Hepatocyte (in vitro differentiated cells): ENCODE results near the gene SMIM22. TPM values are rescaled to one million over a fixed set of nuclear protein-coding genes. Genes with fewer than 3 reads are reported as not detected.

Source experiments
- DNase-seq: peaks from one replicate; pipeline ENCODE4 v3.0.0-alpha.2; 2016; ENCODE audit warnings: low spot score
- H2AFZ ChIP-seq: fragments of 200-600 bp; sonication (generic); 2 replicates; pipeline ENCODE4 v1.6.0; 2016; ENCODE audit warnings: antibody characterized with exemption, mild to moderate bottlenecking
- H3K27ac ChIP-seq: fragments of 200-600 bp; sonication (generic); 2 replicates; pipeline ENCODE4 v1.5.1; 2016; ENCODE audit warnings: mild to moderate bottlenecking
- H3K27me3 ChIP-seq: fragments of 200-600 bp; sonication (generic); 2 replicates; pipeline ENCODE4 v1.6.1; 2016
- H3K36me3 ChIP-seq: fragments of 200-600 bp; sonication (generic); replicated peaks from 2 replicates; pipeline ENCODE4 v1.5.1; 2016; ENCODE audit warnings: low read depth; ENCODE audit not compliant: insufficient read depth
- H3K4me1 ChIP-seq: fragments of 200-600 bp; sonication (generic); 2 replicates; pipeline ENCODE4 v1.5.1; 2016; ENCODE audit warnings: mild to moderate bottlenecking, moderate library complexity; ENCODE audit not compliant: insufficient read depth
- H3K4me2 ChIP-seq: fragments of 200-600 bp; sonication (generic); 2 replicates; pipeline ENCODE4 v1.6.0; 2016
- H3K4me3 ChIP-seq: fragments of 200-600 bp; sonication (generic); 2 replicates; pipeline ENCODE4 v1.5.1; 2016; ENCODE audit warnings: mild to moderate bottlenecking
- H3K79me2 ChIP-seq: fragments of 200-600 bp; sonication (generic); 2 replicates; pipeline ENCODE4 v1.6.0; 2017; ENCODE audit warnings: mild to moderate bottlenecking
- H3K9me2 ChIP-seq: fragments of 200-600 bp; sonication (generic); replicated peaks from 2 replicates; pipeline ENCODE4 v1.6.0; 2017; ENCODE audit warnings: mild to moderate bottlenecking; ENCODE audit not compliant: insufficient read depth
- H3K9me3 ChIP-seq: fragments of 200-600 bp; sonication (generic); 2 replicates; pipeline ENCODE4 v1.5.1; 2016; ENCODE audit warnings: low read depth, mild to moderate bottlenecking
- H4K20me1 ChIP-seq: fragments of 200-600 bp; sonication (generic); 2 replicates; pipeline ENCODE4 v1.6.0; 2016; ENCODE audit warnings: mild to moderate bottlenecking; ENCODE audit not compliant: insufficient read depth, poor library complexity, severe bottlenecking
- EZH2 ChIP-seq: fragments of 200-600 bp; sonication (generic); IDR thresholded peaks from 2 replicates; pipeline ENCODE4 v1.6.1; 2016; ENCODE audit warnings: antibody characterized with exemption, mild to moderate bottlenecking, borderline replicate concordance
- EZH2phosphoT487 ChIP-seq: fragments of 200-600 bp; sonication (generic); IDR thresholded peaks from one replicate; pipeline ENCODE4 v1.6.1; 2018; ENCODE audit warnings: antibody characterized with exemption, mild to moderate bottlenecking, low read depth, moderate library complexity; ENCODE audit not compliant: unreplicated experiment, severe bottlenecking
- WGBS: methylation state at CpG from one replicate; pipeline ENCODE4 v1.1.6; 2016; ENCODE audit warnings: low lambda C conversion rate; ENCODE audit errors: missing lambda C conversion rate; 5-methylcytosine and 5-hydroxymethylcytosine counted together
- polyA plus RNA-seq: library from polyadenylated mRNA; unstranded; fragments of >200 nt; fragmentation: Nextera tagmentation; extraction: Ambion mirVana; gene quantifications from 2 replicates; pipeline ENCODE4 v1.2.1, GENCODE V29; 2016
- small RNA-seq: library from RNA; depleted of rRNA; stranded (forward); fragments of <200 nt; gene quantifications from one replicate; pipeline ENCODE3, GENCODE V24; 2014
- total RNA-seq: library from RNA; depleted of rRNA; stranded (reverse); fragments of >200 nt; gene quantifications from 2 replicates; pipeline ENCODE4 v1.2.3, GENCODE V29; 2014
- TF ChIP-seq, protein P1 (sequence below): fragments of 200-600 bp; sonication (generic); IDR thresholded peaks from 2 replicates; pipeline ENCODE4 v1.5.1; 2016; ENCODE audit warnings: antibody characterized with exemption, mild to moderate bottlenecking; ENCODE audit not compliant: poor library complexity

Gene SMIM22
- total and polyA plus RNA-seq, 2 experiments from 2014 or later: 15.1 TPM; not detected in 1

DNA sequence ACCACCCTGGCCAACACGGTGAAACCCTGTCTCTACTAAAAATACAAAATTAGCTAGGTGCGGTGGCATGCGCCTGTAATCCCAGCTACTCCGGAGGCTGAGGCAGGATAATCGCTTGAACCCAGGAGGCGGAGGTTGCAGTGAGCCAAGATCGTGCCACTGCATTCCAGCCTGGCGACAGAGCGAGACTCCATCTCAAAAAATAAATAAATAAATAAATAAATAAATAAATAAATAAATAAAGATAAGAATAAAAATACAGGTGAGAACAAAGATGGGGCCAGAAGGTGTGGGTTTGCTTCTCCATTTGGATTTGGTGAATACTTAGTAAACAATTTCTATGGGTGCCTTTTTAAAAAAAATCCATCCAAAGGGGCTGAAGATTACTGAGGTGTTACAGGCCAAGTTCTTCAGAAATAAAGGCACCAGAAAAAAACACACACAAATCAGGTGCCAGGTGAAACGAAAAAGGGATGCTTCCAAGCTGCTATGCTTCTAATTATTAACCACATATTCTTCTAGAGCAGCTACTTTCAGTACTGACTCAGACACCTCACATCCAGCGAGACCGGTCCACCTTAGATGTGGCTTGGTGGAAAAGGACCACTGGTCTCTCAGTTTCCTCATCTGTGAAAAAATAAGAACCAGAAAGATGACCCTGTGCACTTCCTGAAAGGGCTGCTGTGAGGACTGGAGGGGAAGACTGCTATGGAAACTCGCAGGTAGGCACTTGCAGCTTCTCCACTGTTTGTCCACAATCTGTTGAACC, 42.7 kb downstream of the SMIM22 start:
- Histone ChIP-seq H3K27me3 (no peaks in the 10 kb centered on the region), H3K36me3 (no peaks in the 10 kb centered on the region), H3K9me2 (no peaks in the 10 kb centered on the region), H3K9me3 (no peaks in the 10 kb centered on the region), H3K4me3 (no peak overlapping the region), H3K4me1 (no peaks in the 10 kb centered on the region), H3K27ac (no peak overlapping the region), H2AFZ (no peak overlapping the region), H3K79me2 (peaks cover 35% of the 10 kb centered on the region), H4K20me1 (peaks cover 3% of the 10 kb centered on the region), H3K4me2 (no peak overlapping the region)
- TF ChIP-seq, protein P1, sequence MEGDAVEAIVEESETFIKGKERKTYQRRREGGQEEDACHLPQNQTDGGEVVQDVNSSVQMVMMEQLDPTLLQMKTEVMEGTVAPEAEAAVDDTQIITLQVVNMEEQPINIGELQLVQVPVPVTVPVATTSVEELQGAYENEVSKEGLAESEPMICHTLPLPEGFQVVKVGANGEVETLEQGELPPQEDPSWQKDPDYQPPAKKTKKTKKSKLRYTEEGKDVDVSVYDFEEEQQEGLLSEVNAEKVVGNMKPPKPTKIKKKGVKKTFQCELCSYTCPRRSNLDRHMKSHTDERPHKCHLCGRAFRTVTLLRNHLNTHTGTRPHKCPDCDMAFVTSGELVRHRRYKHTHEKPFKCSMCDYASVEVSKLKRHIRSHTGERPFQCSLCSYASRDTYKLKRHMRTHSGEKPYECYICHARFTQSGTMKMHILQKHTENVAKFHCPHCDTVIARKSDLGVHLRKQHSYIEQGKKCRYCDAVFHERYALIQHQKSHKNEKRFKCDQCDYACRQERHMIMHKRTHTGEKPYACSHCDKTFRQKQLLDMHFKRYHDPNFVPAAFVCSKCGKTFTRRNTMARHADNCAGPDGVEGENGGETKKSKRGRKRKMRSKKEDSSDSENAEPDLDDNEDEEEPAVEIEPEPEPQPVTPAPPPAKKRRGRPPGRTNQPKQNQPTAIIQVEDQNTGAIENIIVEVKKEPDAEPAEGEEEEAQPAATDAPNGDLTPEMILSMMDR: no peak
- TF ChIP-seq EZH2phosphoT487 (no peak), EZH2 (no peak)
- 90% methylated on average over 13 of the region's 13 CpGs for WGBS
- no peak for DNase-seq

DNA sequence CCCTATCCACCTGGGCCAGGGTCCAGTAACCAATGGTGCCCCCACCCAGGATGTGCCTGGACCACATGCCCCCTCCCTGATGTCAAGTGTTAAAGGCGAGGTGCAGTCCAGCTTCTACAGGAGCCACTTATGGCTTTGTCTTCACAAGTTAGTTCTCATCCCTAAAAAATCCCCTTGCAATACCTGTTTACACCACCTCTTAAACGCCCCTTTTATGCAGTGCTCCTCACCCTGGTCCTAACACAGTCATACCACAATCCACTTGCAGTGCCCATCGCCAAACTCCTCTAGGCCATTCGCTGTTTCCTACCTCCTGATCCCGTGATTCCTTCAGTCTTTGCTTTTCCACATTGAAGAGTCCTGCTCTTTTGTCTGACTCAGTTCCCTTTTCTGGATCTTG, 44.8 kb downstream of the SMIM22 start:
- Histone ChIP-seq H3K4me1 (no peaks in the 10 kb centered on the region), H3K9me2 (no peaks in the 10 kb centered on the region), H4K20me1 (no peaks in the 10 kb centered on the region), H3K4me3 (no peak overlapping the region), H3K27me3 (no peaks in the 10 kb centered on the region), H3K4me2 (no peak overlapping the region), H3K27ac (no peak overlapping the region), H2AFZ (no peak overlapping the region), H3K9me3 (no peaks in the 10 kb centered on the region), H3K36me3 (no peaks in the 10 kb centered on the region), H3K79me2 (peaks cover 51% of the 10 kb centered on the region)
- TF ChIP-seq, protein P1: no peak
- TF ChIP-seq EZH2phosphoT487: no peak
- TF ChIP-seq EZH2: no peak
- DNase-seq: no peak
- 95% methylated on average over 5 of the region's 5 CpGs for WGBS

DNA sequence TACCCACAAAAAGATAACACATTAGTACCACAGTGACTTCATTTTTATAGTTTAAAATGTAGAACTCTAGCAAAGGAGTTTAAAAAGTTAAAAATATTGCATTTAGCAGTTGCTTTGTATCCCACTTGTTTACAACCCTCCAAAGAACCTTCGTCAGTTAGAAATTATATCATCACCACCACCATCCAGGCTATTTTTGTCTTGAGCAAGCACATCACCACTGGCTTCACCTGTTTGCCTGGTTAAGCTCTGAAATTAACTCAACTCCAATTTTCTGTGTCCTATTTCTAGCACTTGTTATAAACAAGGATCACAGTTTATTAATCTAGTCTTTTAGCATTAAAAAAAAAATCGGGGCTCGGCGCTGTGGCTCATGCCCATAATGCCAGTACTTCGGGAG, 45.8 kb downstream of the SMIM22 start:
- Histone ChIP-seq H3K4me2 (no peak overlapping the region), H3K27me3 (no peaks in the 10 kb centered on the region), H3K4me3 (no peak overlapping the region), H3K4me1 (peaks cover 8% of the 10 kb centered on the region), H3K79me2 (peaks cover 51% of the 10 kb centered on the region), H2AFZ (no peak overlapping the region), H4K20me1 (peaks cover 5% of the 10 kb centered on the region), H3K9me2 (no peaks in the 10 kb centered on the region), H3K27ac (no peak overlapping the region), H3K9me3 (no peaks in the 10 kb centered on the region), H3K36me3 (no peaks in the 10 kb centered on the region)
- no peak for DNase-seq
- TF ChIP-seq EZH2phosphoT487 (no peak), EZH2 (no peak)
- TF ChIP-seq, protein P1: no peak
- 80% methylated on average over 5 of the region's 5 CpGs for WGBS

Small RNA genes within 50 kb of the gene (small RNA-seq; reads per million reads assigned to genes)
- gene RF00017: not detected

Other genes with a start within 250 kb of the SMIM22 start
- gene C16orf96, start 239.0 kb upstream of the SMIM22 start, total RNA-seq: 0.12 and 0.20 TPM in 2 replicates
- gene C16orf96, start 239.0 kb upstream of the SMIM22 start, polyA plus RNA-seq: 0.15 TPM in 1 of 2 replicates, not detected in the other
- 6.1 and 9.9 TPM in 2 replicates for gene UBALD1, start 180.5 kb upstream of the SMIM22 start, total RNA-seq
- gene UBALD1, start 180.5 kb upstream of the SMIM22 start, polyA plus RNA-seq: 25.7 and 36.8 TPM in 2 replicates
- 24.1 and 29.2 TPM in 2 replicates for gene MGRN1, start 170.5 kb upstream of the SMIM22 start, total RNA-seq
- 30.8 and 32.0 TPM in 2 replicates for gene MGRN1, start 170.5 kb upstream of the SMIM22 start, polyA plus RNA-seq
- gene NUDT16L1, start 101.8 kb upstream of the SMIM22 start, total RNA-seq: 40.4 and 54.8 TPM in 2 replicates
- gene NUDT16L1, start 101.8 kb upstream of the SMIM22 start, polyA plus RNA-seq: 78.8 and 80.5 TPM in 2 replicates
- gene ANKS3, start 61.1 kb upstream of the SMIM22 start, total RNA-seq: 17.4 and 18.5 TPM in 2 replicates
- gene ANKS3, start 61.1 kb upstream of the SMIM22 start, polyA plus RNA-seq: 11.7 and 14.8 TPM in 2 replicates
- gene DNAAF8, start 60.8 kb upstream of the SMIM22 start, total RNA-seq: 0.23 and 0.64 TPM in 2 replicates
- gene DNAAF8, start 60.8 kb upstream of the SMIM22 start, polyA plus RNA-seq: 1.6 and 3.3 TPM in 2 replicates
- 8.7 and 10.4 TPM in 2 replicates for gene ZNF500, start 28.2 kb upstream of the SMIM22 start, total RNA-seq
- 10.6 and 13.3 TPM in 2 replicates for gene ZNF500, start 28.2 kb upstream of the SMIM22 start, polyA plus RNA-seq
- not detected in 2 replicates for gene SEPTIN12, start 7.0 kb upstream of the SMIM22 start, total RNA-seq
- gene SEPTIN12, start 7.0 kb upstream of the SMIM22 start, polyA plus RNA-seq: not detected in 2 replicates
- gene ROGDI, start 7.3 kb downstream of the SMIM22 start, total RNA-seq: 21.2 and 29.1 TPM in 2 replicates
- 48.2 and 49.5 TPM in 2 replicates for gene ROGDI, start 7.3 kb downstream of the SMIM22 start, polyA plus RNA-seq
- gene GLYR1, start 51.9 kb downstream of the SMIM22 start, total RNA-seq: 46.5 and 49.5 TPM in 2 replicates
- 47.2 and 56.9 TPM in 2 replicates for gene GLYR1, start 51.9 kb downstream of the SMIM22 start, polyA plus RNA-seq
- gene UBN1, start 52.1 kb downstream of the SMIM22 start, total RNA-seq: 21.4 and 28.1 TPM in 2 replicates
- gene UBN1, start 52.1 kb downstream of the SMIM22 start, polyA plus RNA-seq: 19.1 and 24.3 TPM in 2 replicates
- 29.1 and 32.8 TPM in 2 replicates for gene PPL, start 141.8 kb downstream of the SMIM22 start, total RNA-seq
- gene PPL, start 141.8 kb downstream of the SMIM22 start, polyA plus RNA-seq: 44.5 and 45.0 TPM in 2 replicates
- gene SEC14L5, start 163.0 kb downstream of the SMIM22 start, total RNA-seq: 0.20 and 3.5 TPM in 2 replicates
- 0.69 and 1.0 TPM in 2 replicates for gene SEC14L5, start 163.0 kb downstream of the SMIM22 start, polyA plus RNA-seq
- 30.5 and 32.2 TPM in 2 replicates for gene NAGPA, start 238.6 kb downstream of the SMIM22 start, total RNA-seq
- gene NAGPA, start 238.6 kb downstream of the SMIM22 start, polyA plus RNA-seq: 33.7 and 35.7 TPM in 2 replicates